ENCODE measurements around the gene GCSAML.

GCSAML gene

DNA sequence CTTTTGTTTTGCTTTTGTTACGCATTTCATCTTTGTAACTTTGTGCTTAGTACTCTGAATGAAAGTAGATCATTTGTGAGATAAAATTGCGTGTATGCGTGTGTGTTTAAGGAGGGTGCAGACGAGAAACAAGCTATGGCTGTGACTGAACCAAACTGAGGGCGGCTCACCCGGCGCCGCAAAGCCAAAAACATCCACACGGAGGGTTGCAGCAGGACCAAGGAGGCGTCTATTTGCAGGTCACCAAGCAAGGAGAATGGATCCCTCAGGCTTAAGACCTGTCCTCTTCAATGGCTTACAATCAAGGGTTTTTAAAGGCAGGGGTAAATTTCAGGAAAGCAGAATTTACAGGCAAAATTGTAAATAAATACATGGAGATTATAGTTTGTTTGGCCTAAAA lies 12.8 kb downstream of the GCSAML start:
- Histone ChIP-seq H4K20me1 (ENCODE audit: insufficient read depth, low read length) (no peaks in the 10 kb centered on the region), H3K27me3 (ENCODE audit: low read depth, low read length) (peaks cover 32% of the 10 kb centered on the region), H3K4me2 (ENCODE audit: low read length) (no peak overlapping the region), H3K4me1 (ENCODE audit: low read length) (no peaks in the 10 kb centered on the region), H3K4me3 (ENCODE audit: low read length) (no peak overlapping the region), H3K9me3 (ENCODE audit: insufficient read depth, low read length) (no peaks in the 10 kb centered on the region), H3K27ac (ENCODE audit: low read length) (no peak overlapping the region), H3K9ac (ENCODE audit: low read length) (no peak overlapping the region), H3K36me3 (replicated peaks; ENCODE audit: low read depth, low read length) (no peaks in the 10 kb centered on the region), H3K79me2 (ENCODE audit: low read length) (no peaks in the 10 kb centered on the region), H2AFZ (ENCODE audit: low read depth, low read length) (no peak overlapping the region)
- TF ChIP-seq CTCF (IDR thresholded peaks at IDR 0.05; ENCODE audit: low read depth, low read length) (no peak), EZH2phosphoT487 (IDR thresholded peaks at IDR 0.05; ENCODE audit: low read depth) (no peak)

- Histone ChIP-seq H3K4me3 (ENCODE audit: low read length) (no peak overlapping the region), H3K4me2 (ENCODE audit: low read length) (no peak overlapping the region), H3K36me3 (replicated peaks; ENCODE audit: low read depth, low read length) (no peaks in the 10 kb centered on the region), H3K79me2 (ENCODE audit: low read length) (no peaks in the 10 kb centered on the region), H3K27ac (ENCODE audit: low read length) (no peak overlapping the region), H4K20me1 (ENCODE audit: insufficient read depth, low read length) (no peaks in the 10 kb centered on the region), H2AFZ (ENCODE audit: low read depth, low read length) (no peak overlapping the region), H3K4me1 (ENCODE audit: low read length) (no peaks in the 10 kb centered on the region), H3K9me3 (ENCODE audit: insufficient read depth, low read length) (no peaks in the 10 kb centered on the region), H3K27me3 (ENCODE audit: low read depth, low read length) (peaks cover 28% of the 10 kb centered on the region), H3K9ac (ENCODE audit: low read length) (no peak overlapping the region)
- no peak for TF ChIP-seq CTCF (IDR thresholded peaks at IDR 0.05; ENCODE audit: low read depth, low read length)
- TF ChIP-seq EZH2phosphoT487 (IDR thresholded peaks at IDR 0.05; ENCODE audit: low read depth): no peak
Measured at GRCh38 chr1:247562198-247562597, 13.3 kb downstream of the GCSAML start.

DNA sequence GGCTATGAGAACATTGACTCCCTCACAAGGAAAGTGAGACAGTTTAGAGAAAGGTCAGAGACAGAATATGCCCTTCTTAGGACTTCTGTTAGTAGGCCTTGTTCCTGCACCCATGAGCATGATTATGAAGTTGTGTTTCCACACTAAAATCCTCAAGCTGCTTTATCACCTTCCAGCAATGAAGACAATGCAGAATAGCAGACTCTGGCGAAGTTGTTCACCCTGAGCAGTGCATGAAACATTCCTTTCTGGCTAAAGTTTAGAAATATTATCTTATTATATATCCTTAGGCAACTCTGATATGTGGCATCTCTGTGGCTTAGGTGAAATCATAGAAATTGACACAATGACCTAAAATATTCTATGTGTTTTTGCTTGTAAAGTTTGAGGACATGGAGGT lies 25.3 kb downstream of the GCSAML start:
- TF ChIP-seq CTCF (IDR thresholded peaks at IDR 0.05; ENCODE audit: low read depth, low read length): no peak
- TF ChIP-seq EZH2phosphoT487 (IDR thresholded peaks at IDR 0.05; ENCODE audit: low read depth): no peak
- H3K4me3 ChIP-seq (ENCODE audit: low read length): no peak overlapping the region
- no peaks in the 10 kb centered on the region for H4K20me1 ChIP-seq (ENCODE audit: insufficient read depth, low read length)
- no peak overlapping the region for H3K9ac ChIP-seq (ENCODE audit: low read length)
- no peaks in the 10 kb centered on the region for H3K79me2 ChIP-seq (ENCODE audit: low read length)
- peaks cover 8% of the 10 kb centered on the region for H3K4me1 ChIP-seq (ENCODE audit: low read length)
- no peak overlapping the region for H3K27ac ChIP-seq (ENCODE audit: low read length)
- H3K27me3 ChIP-seq (ENCODE audit: low read depth, low read length): no peaks in the 10 kb centered on the region
- no peak overlapping the region for H3K4me2 ChIP-seq (ENCODE audit: low read length)
- no peaks in the 10 kb centered on the region for H3K36me3 ChIP-seq (replicated peaks; ENCODE audit: low read depth, low read length)
- H2AFZ ChIP-seq (ENCODE audit: low read depth, low read length): no peak overlapping the region
- H3K9me3 ChIP-seq (ENCODE audit: insufficient read depth, low read length): no peaks in the 10 kb centered on the region

- no peaks in the 10 kb centered on the region for H3K9me3 ChIP-seq (ENCODE audit: insufficient read depth, low read length)
- no peak overlapping the region for H3K27ac ChIP-seq (ENCODE audit: low read length)
- H3K79me2 ChIP-seq (ENCODE audit: low read length): no peaks in the 10 kb centered on the region
- H2AFZ ChIP-seq (ENCODE audit: low read depth, low read length): no peak overlapping the region
- no peaks in the 10 kb centered on the region for H3K27me3 ChIP-seq (ENCODE audit: low read depth, low read length)
- no peak overlapping the region for H3K4me3 ChIP-seq (ENCODE audit: low read length)
- H3K4me1 ChIP-seq (ENCODE audit: low read length): peaks cover 8% of the 10 kb centered on the region
- no peak overlapping the region for H3K4me2 ChIP-seq (ENCODE audit: low read length)
- H3K9ac ChIP-seq (ENCODE audit: low read length): no peak overlapping the region
- H3K36me3 ChIP-seq (replicated peaks; ENCODE audit: low read depth, low read length): no peaks in the 10 kb centered on the region
- TF ChIP-seq CTCF (IDR thresholded peaks at IDR 0.05; ENCODE audit: low read depth, low read length): no peak
- no peak for TF ChIP-seq EZH2phosphoT487 (IDR thresholded peaks at IDR 0.05; ENCODE audit: low read depth)
- no peaks in the 10 kb centered on the region for H4K20me1 ChIP-seq (ENCODE audit: insufficient read depth, low read length)
Measured at GRCh38 chr1:247574664-247575063, 25.7 kb downstream of the GCSAML start.
